Ammon's horn (tissue), 1 donor: Measurements from ENCODE around the gene SLC38A10.

ENCODE experiments used
- DNase-seq: peaks from one replicate; pipeline ENCODE4 v3.0.0-alpha.2; 2016; ENCODE audit warnings: low spot score

Gene SLC38A10

GRCh38 chr17:81298991-81299738 lies 4.1 kb upstream of the SLC38A10 start:
- DNase-seq: no peak

GRCh38 chr17:81298325-81298990 lies 3.4 kb upstream of the SLC38A10 start:
- no peak for DNase-seq

GRCh38 chr17:81295676-81296381 lies 722 bp upstream of the SLC38A10 start:
- DNase-seq: peak; percentile 52

- no peak for DNase-seq
Measured at GRCh38 chr17:81294512-81295030, 536 bp downstream of the SLC38A10 start.

- DNase-seq: no peak
Measured at GRCh38 chr17:81292450-81292849, 2.7 kb downstream of the SLC38A10 start.

GRCh38 chr17:81291662-81292061 lies 3.4 kb downstream of the SLC38A10 start:
- peak; percentile 57 for DNase-seq

GRCh38 chr17:81290230-81290629 lies 4.9 kb downstream of the SLC38A10 start:
- DNase-seq: no peak

- no peak for DNase-seq
Measured at GRCh38 chr17:81289627-81290026, 5.5 kb downstream of the SLC38A10 start.

GRCh38 chr17:81288715-81289114 lies 6.4 kb downstream of the SLC38A10 start:
- no peak for DNase-seq

- no peak for DNase-seq
Measured at GRCh38 chr17:81287741-81288430, 7.2 kb downstream of the SLC38A10 start.

- no peak for DNase-seq
Measured at GRCh38 chr17:81287152-81287551, 8.0 kb downstream of the SLC38A10 start.

GRCh38 chr17:81286491-81287145 lies 8.5 kb downstream of the SLC38A10 start:
- no peak for DNase-seq

- no peak for DNase-seq
Measured at GRCh38 chr17:81285894-81286293, 9.2 kb downstream of the SLC38A10 start.

- DNase-seq: peak; percentile 74
Measured at GRCh38 chr17:81285179-81285878, 9.8 kb downstream of the SLC38A10 start.

GRCh38 chr17:81282876-81283275 lies 12.2 kb downstream of the SLC38A10 start:
- DNase-seq: no peak

GRCh38 chr17:81282141-81282540 lies 13.0 kb downstream of the SLC38A10 start:
- DNase-seq: no peak

GRCh38 chr17:81280571-81280970 lies 14.5 kb downstream of the SLC38A10 start:
- no peak for DNase-seq

GRCh38 chr17:81279278-81280275 lies 15.5 kb downstream of the SLC38A10 start:
- DNase-seq: peak; percentile 62

- DNase-seq: no peak
Measured at GRCh38 chr17:81278831-81279230, 16.3 kb downstream of the SLC38A10 start.
